Tibial nerve (tissue), 4 donors: Measurements from ENCODE around the gene TNFRSF13B.

Experiments
- EP300 ChIP-seq, 2 donors: sonication (generic); formaldehyde crosslinking; IDR thresholded peaks; one replicate each; pipeline ENCODE4 v1.6.1; 2017; ENCODE audit warnings: antibody characterized with exemption in 2 of 2, mild to moderate bottlenecking in 1 of 2
- POLR2A ChIP-seq, 2 donors: fragments of 450-650 bp; IDR thresholded peaks; one replicate each; pipeline ENCODE4 v1.6.1; 2017; ENCODE audit warnings: antibody characterized with exemption in 2 of 2, mild to moderate bottlenecking in 2 of 2, moderate library complexity in 2 of 2
- TF ChIP-seq, protein P1 (sequence below), 5 experiments: fragments of 200-600 bp in 3 of 5; fragments of 450-650 bp in 2 of 5; sonication (generic) in 3 of 5; IDR thresholded peaks; one replicate each; pipeline ENCODE4 v1.5.1; 2016 to 2019; ENCODE audit warnings: antibody characterized with exemption in 5 of 5, mild to moderate bottlenecking in 3 of 5, moderate library complexity in 2 of 5

- no peak for TF ChIP-seq POLR2A (IDR thresholded peaks at IDR 0.05)
- TF ChIP-seq, protein P1, sequence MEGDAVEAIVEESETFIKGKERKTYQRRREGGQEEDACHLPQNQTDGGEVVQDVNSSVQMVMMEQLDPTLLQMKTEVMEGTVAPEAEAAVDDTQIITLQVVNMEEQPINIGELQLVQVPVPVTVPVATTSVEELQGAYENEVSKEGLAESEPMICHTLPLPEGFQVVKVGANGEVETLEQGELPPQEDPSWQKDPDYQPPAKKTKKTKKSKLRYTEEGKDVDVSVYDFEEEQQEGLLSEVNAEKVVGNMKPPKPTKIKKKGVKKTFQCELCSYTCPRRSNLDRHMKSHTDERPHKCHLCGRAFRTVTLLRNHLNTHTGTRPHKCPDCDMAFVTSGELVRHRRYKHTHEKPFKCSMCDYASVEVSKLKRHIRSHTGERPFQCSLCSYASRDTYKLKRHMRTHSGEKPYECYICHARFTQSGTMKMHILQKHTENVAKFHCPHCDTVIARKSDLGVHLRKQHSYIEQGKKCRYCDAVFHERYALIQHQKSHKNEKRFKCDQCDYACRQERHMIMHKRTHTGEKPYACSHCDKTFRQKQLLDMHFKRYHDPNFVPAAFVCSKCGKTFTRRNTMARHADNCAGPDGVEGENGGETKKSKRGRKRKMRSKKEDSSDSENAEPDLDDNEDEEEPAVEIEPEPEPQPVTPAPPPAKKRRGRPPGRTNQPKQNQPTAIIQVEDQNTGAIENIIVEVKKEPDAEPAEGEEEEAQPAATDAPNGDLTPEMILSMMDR (IDR thresholded peaks at IDR 0.05), result no peak
- no peak for TF ChIP-seq EP300 (IDR thresholded peaks at IDR 0.05)
Observed at GRCh38 chr17:16923904-16924695, 47.8 kb downstream of the TNFRSF13B start.
